Measurements from ENCODE around the gene CYP2D6. TPM values are rescaled to one million over a fixed set of nuclear protein-coding genes. Genes with fewer than 3 reads are reported as not detected.
"Not testable (repeated sequence)": the region's sequence is repeated elsewhere in the genome, so short reads cannot be mapped to it uniquely, and the experiment has no call there.

The CYP2D6 gene
- total and polyA plus RNA-seq, 2 of the 8 experiments (the other 6 are each of a cell fraction or from before 2014, with no cell fraction given): 0.93 to 1.7 TPM

DNA sequence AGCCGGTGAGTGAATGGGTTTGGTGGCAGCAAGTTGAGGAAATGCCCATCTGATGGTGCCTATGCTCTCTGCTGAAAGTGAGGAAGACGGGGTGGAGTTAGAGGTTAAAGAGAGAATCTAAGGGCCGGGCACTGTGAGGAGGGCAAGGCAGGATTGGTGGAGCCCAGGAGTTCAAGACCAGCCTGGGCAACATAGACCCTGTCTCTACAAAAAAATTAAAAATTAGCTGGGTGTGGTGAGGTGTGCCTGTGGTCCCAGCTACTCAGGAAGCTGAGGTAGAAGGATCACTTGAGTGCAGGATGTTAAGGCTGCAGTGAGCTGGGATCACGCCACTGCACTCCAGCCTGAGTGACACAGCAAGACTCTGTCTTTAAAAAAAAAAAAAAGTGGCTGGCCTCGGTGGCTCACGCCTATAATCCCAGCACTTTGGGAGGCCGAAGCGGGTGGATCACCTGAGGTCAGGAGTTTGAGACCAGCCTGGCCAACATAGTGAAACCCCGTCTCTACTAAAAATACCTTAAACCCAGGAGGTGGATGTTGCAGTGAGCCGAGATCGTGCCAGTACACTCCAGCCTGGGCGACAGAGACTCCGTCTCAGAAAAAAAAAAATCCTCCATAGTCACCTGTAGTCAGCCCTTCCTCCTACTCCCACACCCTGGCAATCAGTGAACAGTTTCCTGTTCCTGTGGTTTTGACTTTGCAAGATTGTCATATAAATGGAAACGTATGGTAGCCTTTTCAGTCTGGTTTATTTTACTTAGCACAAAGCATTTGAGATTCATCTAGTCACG is 10.2 kb downstream of the CYP2D6 start:
- H4K5ac ChIP-seq (ENCODE audit: insufficient read length, low read depth, low read length); H2BK12ac ChIP-seq (ENCODE audit: low read depth, low read length); H3K18ac ChIP-seq (ENCODE audit: extremely low read depth, low read length); H4K8ac ChIP-seq (ENCODE audit: extremely low read depth, insufficient read depth, low read length); H4K20me1 ChIP-seq (replicated peaks in 1 of 2; ENCODE audit: control insufficient read depth in 1 of 2, insufficient read depth in 2 of 2, low read length in 2 of 2); H3K27me3 ChIP-seq (replicated peaks in 1 of 4; ENCODE audit: control insufficient read depth in 3 of 4, extremely low read depth in 1 of 4, insufficient read depth in 3 of 4, low read length in 3 of 4); H3K36me3 ChIP-seq (ENCODE audit: control insufficient read depth in 2 of 4, insufficient read depth in 4 of 4, low read length in 3 of 4); POLR2A ChIA-PET (ENCODE audit: partially characterized antibody); H2BK5ac ChIP-seq (ENCODE audit: low read depth, low read length); H3K23me2 ChIP-seq (ENCODE audit: low read depth, low read length); H3K79me2 ChIP-seq (ENCODE audit: control insufficient read depth in 1 of 2, insufficient read depth in 2 of 2, low read length in 2 of 2); H3K4me2 ChIP-seq (ENCODE audit: insufficient read depth in 1 of 2, low read depth in 2 of 2, low read length in 2 of 2); H2AFZ ChIP-seq (ENCODE audit: low read length); H3K56ac ChIP-seq (replicated peaks; ENCODE audit: insufficient read length, low read depth, low read length); H4K91ac ChIP-seq (replicated peaks; ENCODE audit: insufficient read length, low read length); H2AK5ac ChIP-seq (ENCODE audit: low read depth, low read length); H3K4ac ChIP-seq (replicated peaks; ENCODE audit: insufficient read length, low read depth, low read length); H3K23ac ChIP-seq (ENCODE audit: insufficient read length); H2BK120ac ChIP-seq (replicated peaks; ENCODE audit: low read depth, low read length); H3K79me1 ChIP-seq (ENCODE audit: low read depth, low read length); DNase-seq (ENCODE audit: low read depth in 1 of 2, low spot score in 2 of 2); H2BK20ac ChIP-seq (ENCODE audit: low read length); H3K4me3 ChIP-seq (ENCODE audit: extremely low read depth in 1 of 4, insufficient read depth in 2 of 4, low read depth in 3 of 4, low read length in 4 of 4); H3K9ac ChIP-seq (replicated peaks in 1 of 4; ENCODE audit: extremely low read depth in 1 of 4, low read depth in 3 of 4, low read length in 3 of 4); H3K4me1 ChIP-seq (replicated peaks in 1 of 4; ENCODE audit: control insufficient read depth in 3 of 4, insufficient read depth in 4 of 4, low read length in 3 of 4); H3K14ac ChIP-seq (ENCODE audit: insufficient read length); FAIRE-seq; H2BK15ac ChIP-seq (ENCODE audit: low read length); H3K9me3 ChIP-seq (ENCODE audit: insufficient read depth in 2 of 2, low read depth in 1 of 2, low read length in 1 of 2); H3K27ac ChIP-seq (ENCODE audit: low read depth, low read length): not testable (repeated sequence)
- CTCF ChIA-PET (ENCODE audit: partially characterized antibody): interaction anchor here (1.0 to 3.8 kb wide), 4 partner anchors 11 to 154 kb away, joined by 3 to 16 read pairs (median 4); no protein-coding TSS in a partner anchor
- 89% methylated on average over 15 of the region's 15 CpGs; no CpG with 5 or more reads in 1 of the 2 experiments for WGBS, 2 experiments (ENCODE audit: extremely low coverage in 1 of 2, insufficient coverage in 1 of 2, insufficient read length in 1 of 2, insufficient replicate concordance in 2 of 2, low coverage in 1 of 2, low lambda C conversion rate in 2 of 2, missing lambda C conversion rate in 1 of 2)

All from H1 (cell line).